Neural progenitor cell (in vitro differentiated cells): ENCODE measurements around the gene ADGRG7. TPM values are rescaled to one million over a fixed set of nuclear protein-coding genes. Genes with fewer than 3 reads are reported as not detected.

Experiments used
- DNase-seq: peaks from one replicate; pipeline ENCODE4 v3.0.0-alpha.2; 2016; ENCODE audit warnings: low spot score
- H2AFZ ChIP-seq: fragments of 200-600 bp; sonication (generic); replicated peaks from 2 replicates; pipeline ENCODE4 v1.6.1; 2016; ENCODE audit warnings: antibody characterized with exemption
- H3F3A ChIP-seq: fragments of 200-600 bp; sonication (generic); 2 replicates; pipeline ENCODE4 v1.6.1; 2016; ENCODE audit warnings: antibody characterized with exemption, low read depth
- H3K27ac ChIP-seq: fragments of 200-600 bp; sonication (generic); 2 replicates; pipeline ENCODE4 v1.5.1; 2016; ENCODE audit warnings: mild to moderate bottlenecking
- H3K27me3 ChIP-seq: fragments of 200-600 bp; sonication (generic); 2 replicates; pipeline ENCODE4 v1.6.1; 2016; ENCODE audit warnings: mild to moderate bottlenecking, moderate library complexity
- H3K36me3 ChIP-seq: fragments of 200-600 bp; sonication (generic); 2 replicates; pipeline ENCODE4 v1.5.1; 2016
- H3K4me1 ChIP-seq: fragments of 200-600 bp; sonication (generic); 2 replicates; pipeline ENCODE4 v1.6.1; 2016; ENCODE audit warnings: mixed run types
- H3K4me2 ChIP-seq: fragments of 200-600 bp; sonication (generic); 2 replicates; pipeline ENCODE4 v1.6.1; 2016
- H3K4me3 ChIP-seq: fragments of 200-600 bp; sonication (generic); 2 replicates; pipeline ENCODE4 v1.5.1; 2016
- H3K79me2 ChIP-seq: fragments of 200-600 bp; sonication (generic); 2 replicates; pipeline ENCODE4 v1.6.1; 2016; ENCODE audit warnings: low read depth
- H3K9ac ChIP-seq: fragments of 200-600 bp; sonication (generic); 2 replicates; pipeline ENCODE4 v1.6.1; 2016
- H3K9me3 ChIP-seq: fragments of 200-600 bp; sonication (generic); 2 replicates; pipeline ENCODE4 v1.5.1; 2016; ENCODE audit warnings: low read depth
- H4K20me1 ChIP-seq: fragments of 200-600 bp; sonication (generic); 2 replicates; pipeline ENCODE4 v1.6.1; 2016; ENCODE audit warnings: low read depth
- H3K27ac Mint-ChIP-seq: 3 replicates; pipeline ENCODE4 v1.8.0; 2021; ENCODE audit warnings: mixed read lengths
- H3K27me3 Mint-ChIP-seq: 2 replicates; pipeline ENCODE4 v1.8.0; 2022; ENCODE audit warnings: low read depth, mild to moderate bottlenecking, inconsistent platforms, moderate library complexity, mixed read lengths; ENCODE audit not compliant: insufficient read depth
- H3K36me3 Mint-ChIP-seq: 3 replicates; pipeline ENCODE4 v1.8.0; 2021; ENCODE audit warnings: mixed read lengths
- H3K4me1 Mint-ChIP-seq: 3 replicates; pipeline ENCODE4 v1.8.0; 2021; ENCODE audit warnings: mixed read lengths
- H3K4me3 Mint-ChIP-seq: 3 replicates; pipeline ENCODE4 v1.8.0; 2021; ENCODE audit warnings: mild to moderate bottlenecking, moderate library complexity, mixed read lengths
- H3K9me3 Mint-ChIP-seq: 3 replicates; pipeline ENCODE4 v1.8.0; 2020; ENCODE audit warnings: mixed read lengths
- EZH2 ChIP-seq: fragments of 200-600 bp; sonication (generic); IDR thresholded peaks from 2 replicates; pipeline ENCODE4 v1.6.1; 2017; ENCODE audit warnings: antibody characterized with exemption, mild to moderate bottlenecking, moderate library complexity
- EZH2phosphoT487 ChIP-seq: fragments of 200-600 bp; sonication (generic); IDR thresholded peaks from 2 replicates; pipeline ENCODE4 v1.6.1; 2017; ENCODE audit warnings: antibody characterized with exemption
- total RNA-seq: library from RNA; depleted of rRNA; stranded (reverse); fragments of >200 nt; gene quantifications from 2 replicates; pipeline ENCODE4 v1.2.3, GENCODE V29; 2015; ENCODE audit warnings: low replicate concordance
- TF ChIP-seq, protein P1 (sequence below): fragments of 200-600 bp; sonication (generic); IDR thresholded peaks from 2 replicates; pipeline ENCODE4 v1.5.1; 2017; ENCODE audit warnings: antibody characterized with exemption, mild to moderate bottlenecking

ADGRG7 gene
- total RNA-seq, 1 donor from 2014 or later: not detected

DNA sequence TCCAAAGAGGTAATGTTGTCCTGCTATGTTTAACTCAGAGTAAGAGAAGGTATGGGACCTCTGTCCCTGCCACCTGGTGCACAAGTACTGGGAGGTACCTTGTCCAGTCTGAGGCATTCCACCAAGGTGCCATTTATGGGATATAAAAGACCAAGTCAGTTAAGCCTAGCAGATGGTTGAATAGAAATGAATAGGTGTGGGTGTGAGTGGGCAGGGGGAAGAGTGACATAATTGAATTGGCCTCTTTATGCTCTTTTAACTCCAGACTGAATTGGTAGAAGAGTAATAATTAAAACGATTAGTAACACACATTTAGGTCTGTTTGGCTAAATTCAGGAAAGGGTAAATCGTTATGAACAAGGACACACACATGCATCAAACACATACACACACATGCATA lies 562 bp downstream of the ADGRG7 start:
- Histone ChIP-seq H3K36me3 (no peaks in the 10 kb centered on the region), H3K79me2 (no peaks in the 10 kb centered on the region), H2AFZ (no peak overlapping the region), H3K9ac (no peak overlapping the region), H3K4me2 (no peak overlapping the region), H3K27me3 (no peaks in the 10 kb centered on the region), H3F3A (peaks cover 3% of the 10 kb centered on the region), H3K4me3 (no peak overlapping the region), H3K9me3 (no peaks in the 10 kb centered on the region), H3K4me1 (peaks cover 7% of the 10 kb centered on the region), H4K20me1 (no peaks in the 10 kb centered on the region), H3K27ac (no peak overlapping the region)
- no peak for DNase-seq
- Mint-ChIP-seq H3K9me3 (no peaks in the 10 kb centered on the region), H3K36me3 (no peaks in the 10 kb centered on the region), H3K4me1 (peaks cover 7% of the 10 kb centered on the region), H3K27me3 (peaks cover 2% of the 10 kb centered on the region), H3K4me3 (no peak overlapping the region), H3K27ac (no peak overlapping the region)
- TF ChIP-seq EZH2phosphoT487: no peak
- TF ChIP-seq EZH2: no peak
- TF ChIP-seq, protein P1, sequence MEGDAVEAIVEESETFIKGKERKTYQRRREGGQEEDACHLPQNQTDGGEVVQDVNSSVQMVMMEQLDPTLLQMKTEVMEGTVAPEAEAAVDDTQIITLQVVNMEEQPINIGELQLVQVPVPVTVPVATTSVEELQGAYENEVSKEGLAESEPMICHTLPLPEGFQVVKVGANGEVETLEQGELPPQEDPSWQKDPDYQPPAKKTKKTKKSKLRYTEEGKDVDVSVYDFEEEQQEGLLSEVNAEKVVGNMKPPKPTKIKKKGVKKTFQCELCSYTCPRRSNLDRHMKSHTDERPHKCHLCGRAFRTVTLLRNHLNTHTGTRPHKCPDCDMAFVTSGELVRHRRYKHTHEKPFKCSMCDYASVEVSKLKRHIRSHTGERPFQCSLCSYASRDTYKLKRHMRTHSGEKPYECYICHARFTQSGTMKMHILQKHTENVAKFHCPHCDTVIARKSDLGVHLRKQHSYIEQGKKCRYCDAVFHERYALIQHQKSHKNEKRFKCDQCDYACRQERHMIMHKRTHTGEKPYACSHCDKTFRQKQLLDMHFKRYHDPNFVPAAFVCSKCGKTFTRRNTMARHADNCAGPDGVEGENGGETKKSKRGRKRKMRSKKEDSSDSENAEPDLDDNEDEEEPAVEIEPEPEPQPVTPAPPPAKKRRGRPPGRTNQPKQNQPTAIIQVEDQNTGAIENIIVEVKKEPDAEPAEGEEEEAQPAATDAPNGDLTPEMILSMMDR: no peak

GRCh38 chr3:100611221-100611620 lies 1.8 kb downstream of the ADGRG7 start:
- H2AFZ ChIP-seq: no peak overlapping the region
- Mint-ChIP-seq H3K36me3 (no peaks in the 10 kb centered on the region), H3K4me3 (no peak overlapping the region), H3K4me1 (peaks cover 7% of the 10 kb centered on the region), H3K9me3 (no peaks in the 10 kb centered on the region), H3K27ac (no peak overlapping the region), H3K27me3 (peaks cover 3% of the 10 kb centered on the region)
- no peak for DNase-seq
- no peaks in the 10 kb centered on the region for H3K79me2 ChIP-seq
- no peak overlapping the region for H3K9ac ChIP-seq
- no peaks in the 10 kb centered on the region for H4K20me1 ChIP-seq
- H3K4me3 ChIP-seq: no peak overlapping the region
- H3K4me1 ChIP-seq: peaks cover 7% of the 10 kb centered on the region
- no peaks in the 10 kb centered on the region for H3K36me3 ChIP-seq
- H3K9me3 ChIP-seq: no peaks in the 10 kb centered on the region
- TF ChIP-seq EZH2phosphoT487: no peak
- TF ChIP-seq, protein P1: no peak
- TF ChIP-seq EZH2: no peak
- no peak overlapping the region for H3K27ac ChIP-seq
- no peaks in the 10 kb centered on the region for H3K27me3 ChIP-seq
- H3K4me2 ChIP-seq: no peak overlapping the region
- no peaks in the 10 kb centered on the region for H3F3A ChIP-seq

DNA sequence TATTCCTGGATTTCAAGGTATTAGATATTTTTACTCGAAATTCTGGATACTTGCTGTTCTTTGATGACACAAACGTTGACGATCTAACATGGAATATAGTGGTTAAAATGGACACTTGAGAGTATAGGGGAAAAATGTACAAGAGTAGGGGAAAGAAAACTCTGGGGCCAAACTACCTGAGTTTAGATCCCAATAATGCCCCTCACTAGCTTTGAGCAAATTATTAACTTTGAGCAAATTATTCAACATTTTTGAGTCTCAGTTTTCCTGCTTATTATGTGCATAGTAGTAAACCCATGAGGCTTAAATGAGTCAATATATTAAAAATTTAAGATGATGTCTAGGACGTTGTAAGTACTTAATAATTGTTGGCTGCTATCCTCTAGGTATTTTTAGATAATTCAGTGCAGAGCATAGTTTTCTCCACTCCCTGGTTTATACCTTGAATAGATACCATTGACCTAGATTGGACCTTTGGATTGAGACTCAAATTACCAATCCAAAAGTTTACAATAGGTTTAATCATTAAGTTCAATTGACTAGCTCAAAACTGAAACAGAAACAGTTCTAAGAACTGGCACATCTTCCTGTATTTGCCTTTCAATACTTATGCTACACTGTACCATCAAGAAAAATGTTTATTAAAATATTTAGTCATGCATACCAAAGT lies 4.5 kb downstream of the ADGRG7 start:
- Histone ChIP-seq H3F3A (no peaks in the 10 kb centered on the region), H3K9me3 (no peaks in the 10 kb centered on the region), H3K9ac (no peak overlapping the region), H3K4me3 (no peak overlapping the region), H3K79me2 (no peaks in the 10 kb centered on the region), H4K20me1 (no peaks in the 10 kb centered on the region), H3K4me1 (peaks cover 7% of the 10 kb centered on the region), H2AFZ (no peak overlapping the region), H3K4me2 (no peak overlapping the region), H3K27ac (no peak overlapping the region), H3K27me3 (no peaks in the 10 kb centered on the region), H3K36me3 (no peaks in the 10 kb centered on the region)
- Mint-ChIP-seq H3K36me3 (no peaks in the 10 kb centered on the region), H3K4me1 (peaks cover 7% of the 10 kb centered on the region), H3K4me3 (no peak overlapping the region), H3K27me3 (peaks cover 3% of the 10 kb centered on the region), H3K9me3 (peaks cover 2% of the 10 kb centered on the region), H3K27ac (no peak overlapping the region)
- no peak for DNase-seq
- TF ChIP-seq EZH2phosphoT487 (no peak), EZH2 (no peak)
- TF ChIP-seq, protein P1: no peak
